ENCODE data around the gene LRP1B. TPM values are rescaled to one million over a fixed set of nuclear protein-coding genes. Genes with fewer than 3 reads are reported as not detected.

LRP1B gene
- total and polyA plus RNA-seq, 7 experiments from 2014 or later: 0.10 TPM; not detected in 6

GRCh38 chr2:141020346-141020745 lies 1110.5 kb downstream of the LRP1B start:
- Mint-ChIP-seq H3K36me3 (no peaks in the 10 kb centered on the region), H3K4me1 (no peaks in the 10 kb centered on the region), H3K27me3 (no peaks in the 10 kb centered on the region), H3K27ac (no peak overlapping the region), H3K9me3 (peaks cover 0 to 12% (median 3%) of the 10 kb centered on the region in 11 donors), H3K4me3 (no peak overlapping the region)
- no peaks in the 10 kb centered on the region for H3K9me3 ChIP-seq (ENCODE audit: control insufficient read depth in 2 of 3, low read length in 3 of 3)
- H3K4me3 ChIP-seq (ENCODE audit: low read length): no peak overlapping the region
- no peaks in the 10 kb centered on the region for H3K27me3 ChIP-seq (ENCODE audit: control insufficient read depth in 2 of 2, insufficient read depth in 2 of 2, low read length in 2 of 2)
- ATAC-seq (no peak), DNase-seq (no peak)
- ChIA-PET CTCF (no interaction called here), POLR2A (no interaction called here)
- H3K4me1 ChIP-seq (ENCODE audit: control insufficient read depth in 2 of 2, insufficient read depth in 2 of 2, low read length in 2 of 2): no peaks in the 10 kb centered on the region
- H3K36me3 ChIP-seq (ENCODE audit: control insufficient read depth in 2 of 3, insufficient read depth in 3 of 3, low read length in 3 of 3): no peaks in the 10 kb centered on the region
- H3K27ac ChIP-seq (ENCODE audit: low read depth, low read length): no peak overlapping the region
- intact Hi-C loops (cut with micrococcal nuclease): no loop called here

GRCh38 chr2:141015341-141016047 lies 1115.3 kb downstream of the LRP1B start:
- Mint-ChIP-seq H3K4me1 (no peaks in the 10 kb centered on the region), H3K27ac (no peak overlapping the region), H3K36me3 (no peaks in the 10 kb centered on the region), H3K9me3 (peaks cover 0 to 11% (median 2%) of the 10 kb centered on the region in 11 donors), H3K4me3 (no peak overlapping the region), H3K27me3 (no peaks in the 10 kb centered on the region)
- no peak for ATAC-seq
- no peaks in the 10 kb centered on the region for H3K9me3 ChIP-seq (ENCODE audit: control insufficient read depth in 2 of 3, low read length in 3 of 3)
- no peaks in the 10 kb centered on the region for H3K36me3 ChIP-seq (ENCODE audit: control insufficient read depth in 2 of 3, insufficient read depth in 3 of 3, low read length in 3 of 3)
- H3K4me3 ChIP-seq (ENCODE audit: low read length): no peak overlapping the region
- DNase-seq: no peak
- intact Hi-C loops (cut with micrococcal nuclease): no loop called here
- no peaks in the 10 kb centered on the region for H3K4me1 ChIP-seq (ENCODE audit: control insufficient read depth in 2 of 2, insufficient read depth in 2 of 2, low read length in 2 of 2)
- ChIA-PET CTCF (no interaction called here), POLR2A (no interaction called here)
- no peak overlapping the region for H3K27ac ChIP-seq (ENCODE audit: low read depth, low read length)
- no peaks in the 10 kb centered on the region for H3K27me3 ChIP-seq (ENCODE audit: control insufficient read depth in 2 of 2, insufficient read depth in 2 of 2, low read length in 2 of 2)

DNA sequence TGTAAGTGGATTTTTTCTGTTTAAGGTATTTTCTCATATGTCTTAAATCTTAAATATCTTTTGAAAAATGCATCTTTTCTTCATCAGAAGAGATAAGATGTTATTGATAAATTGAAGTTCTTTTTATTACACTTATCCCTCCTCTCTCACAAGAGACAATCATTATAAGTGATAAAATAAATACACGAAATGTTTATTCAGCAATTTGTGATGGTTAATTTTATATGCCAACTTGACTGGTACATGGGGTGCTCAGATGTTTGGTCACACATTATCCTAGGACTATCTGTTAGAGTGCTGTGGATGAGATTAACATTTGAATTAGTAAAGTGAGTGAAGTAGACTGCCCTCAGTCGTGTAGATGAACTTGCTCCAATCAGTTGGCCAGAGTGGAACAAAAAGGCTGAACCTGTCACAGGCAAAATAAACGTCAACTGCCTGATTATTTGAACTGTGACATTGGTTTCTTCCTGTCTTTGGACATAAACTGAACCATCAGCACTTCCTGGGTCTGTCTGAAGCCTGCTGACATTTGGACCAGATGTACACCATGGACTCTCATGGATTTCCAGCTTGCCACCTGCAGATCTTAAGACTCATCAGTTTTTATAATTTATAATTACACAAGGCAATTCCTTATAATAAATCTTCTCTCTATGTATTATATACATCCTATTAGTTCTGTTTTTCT lies 1126.7 kb downstream of the LRP1B start:
- H3K27ac Mint-ChIP-seq: no peak overlapping the region
- H3K36me3 ChIP-seq (ENCODE audit: control insufficient read depth in 2 of 3, insufficient read depth in 3 of 3, low read length in 3 of 3): no peaks in the 10 kb centered on the region
- no peaks in the 10 kb centered on the region for H3K27me3 Mint-ChIP-seq
- no peak for DNase-seq
- no peak overlapping the region for H3K4me3 Mint-ChIP-seq
- H3K27me3 ChIP-seq (ENCODE audit: control insufficient read depth in 2 of 2, insufficient read depth in 2 of 2, low read length in 2 of 2): no peaks in the 10 kb centered on the region
- ATAC-seq: no peak
- H3K9me3 Mint-ChIP-seq: peaks cover 0 to 27% (median 4%) of the 10 kb centered on the region in 11 donors
- H3K4me3 ChIP-seq (ENCODE audit: low read length): no peak overlapping the region
- no peaks in the 10 kb centered on the region for H3K4me1 ChIP-seq (ENCODE audit: control insufficient read depth in 2 of 2, insufficient read depth in 2 of 2, low read length in 2 of 2)
- H3K27ac ChIP-seq (ENCODE audit: low read depth, low read length): no peak overlapping the region
- H3K4me1 Mint-ChIP-seq: no peaks in the 10 kb centered on the region
- POLR2A ChIA-PET: no interaction called here
- CTCF ChIA-PET: no interaction called here
- H3K36me3 Mint-ChIP-seq: no peaks in the 10 kb centered on the region
- intact Hi-C loops (cut with micrococcal nuclease): no loop called here
- H3K9me3 ChIP-seq (ENCODE audit: control insufficient read depth in 2 of 3, low read length in 3 of 3): peaks cover 0 to 4% (median 0%) of the 10 kb centered on the region in 3 experiments

- H3K27ac Mint-ChIP-seq: no peak overlapping the region
- intact Hi-C loops (cut with micrococcal nuclease): no loop called here
- DNase-seq: no peak
- Histone ChIP-seq H3K9me3 (ENCODE audit: control insufficient read depth in 2 of 3, low read length in 3 of 3) (peaks cover 0 to 4% (median 0%) of the 10 kb centered on the region in 3 experiments), H3K36me3 (ENCODE audit: control insufficient read depth in 2 of 3, insufficient read depth in 3 of 3, low read length in 3 of 3) (no peaks in the 10 kb centered on the region), H3K27me3 (ENCODE audit: control insufficient read depth in 2 of 2, insufficient read depth in 2 of 2, low read length in 2 of 2) (no peaks in the 10 kb centered on the region), H3K27ac (ENCODE audit: low read depth, low read length) (no peak overlapping the region), H3K4me1 (ENCODE audit: control insufficient read depth in 2 of 2, insufficient read depth in 2 of 2, low read length in 2 of 2) (no peaks in the 10 kb centered on the region), H3K4me3 (ENCODE audit: low read length) (no peak overlapping the region)
- POLR2A ChIA-PET: no interaction called here
- no peaks in the 10 kb centered on the region for H3K36me3 Mint-ChIP-seq
- CTCF ChIA-PET: no interaction called here
- H3K4me1 Mint-ChIP-seq: no peaks in the 10 kb centered on the region
- no peak overlapping the region for H3K4me3 Mint-ChIP-seq
- ATAC-seq: no peak
- H3K9me3 Mint-ChIP-seq: peaks cover 0 to 27% (median 4%) of the 10 kb centered on the region in 11 donors
- no peaks in the 10 kb centered on the region for H3K27me3 Mint-ChIP-seq
Observed at GRCh38 chr2:141001750-141002149, 1129.1 kb downstream of the LRP1B start.

DNA sequence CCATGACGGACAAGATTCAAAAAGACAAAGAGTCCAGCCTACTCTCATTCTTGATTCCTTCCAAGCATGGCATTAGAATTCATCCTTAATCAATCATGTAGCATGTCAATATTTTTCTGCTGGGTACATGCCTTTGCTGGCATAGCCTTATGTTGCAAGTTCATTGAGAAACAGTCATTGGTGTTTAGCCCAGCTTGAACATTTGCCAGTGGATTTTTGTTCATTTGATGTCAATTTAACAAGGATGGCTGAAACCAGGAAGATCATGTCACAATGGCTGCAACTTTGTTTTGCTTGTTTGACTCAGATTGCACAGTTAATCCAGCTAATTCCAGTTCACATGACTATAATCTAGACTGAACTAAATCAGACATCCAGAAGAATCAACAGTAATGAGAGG lies 1132.2 kb downstream of the LRP1B start:
- Histone ChIP-seq H3K27me3 (ENCODE audit: control insufficient read depth in 2 of 2, insufficient read depth in 2 of 2, low read length in 2 of 2) (no peaks in the 10 kb centered on the region), H3K36me3 (ENCODE audit: control insufficient read depth in 2 of 3, insufficient read depth in 3 of 3, low read length in 3 of 3) (no peaks in the 10 kb centered on the region), H3K27ac (ENCODE audit: low read depth, low read length) (no peak overlapping the region), H3K4me3 (ENCODE audit: low read length) (no peak overlapping the region), H3K4me1 (ENCODE audit: control insufficient read depth in 2 of 2, insufficient read depth in 2 of 2, low read length in 2 of 2) (no peaks in the 10 kb centered on the region), H3K9me3 (ENCODE audit: control insufficient read depth in 2 of 3, low read length in 3 of 3) (peaks cover 0 to 4% (median 0%) of the 10 kb centered on the region in 3 experiments)
- intact Hi-C loops (cut with micrococcal nuclease): no loop called here
- ATAC-seq (no peak), DNase-seq (no peak)
- Mint-ChIP-seq H3K9me3 (peaks cover 0 to 8% (median 3%) of the 10 kb centered on the region in 11 donors), H3K36me3 (no peaks in the 10 kb centered on the region), H3K27ac (no peak overlapping the region), H3K4me1 (no peaks in the 10 kb centered on the region), H3K4me3 (no peak overlapping the region), H3K27me3 (no peaks in the 10 kb centered on the region)
- CTCF ChIA-PET: no interaction called here
- POLR2A ChIA-PET: no interaction called here

- Histone ChIP-seq H3K27me3 (ENCODE audit: control insufficient read depth in 2 of 2, insufficient read depth in 2 of 2, low read length in 2 of 2) (no peaks in the 10 kb centered on the region), H3K9me3 (ENCODE audit: control insufficient read depth in 2 of 3, low read length in 3 of 3) (peaks cover 0 to 4% (median 0%) of the 10 kb centered on the region in 3 experiments), H3K4me3 (ENCODE audit: low read length) (no peak overlapping the region), H3K4me1 (ENCODE audit: control insufficient read depth in 2 of 2, insufficient read depth in 2 of 2, low read length in 2 of 2) (no peaks in the 10 kb centered on the region), H3K36me3 (ENCODE audit: control insufficient read depth in 2 of 3, insufficient read depth in 3 of 3, low read length in 3 of 3) (no peaks in the 10 kb centered on the region), H3K27ac (ENCODE audit: low read depth, low read length) (no peak overlapping the region)
- H3K27ac Mint-ChIP-seq: no peak overlapping the region
- ATAC-seq: no peak
- CTCF ChIA-PET: no interaction called here
- peaks cover 0 to 7% (median 3%) of the 10 kb centered on the region in 11 donors for H3K9me3 Mint-ChIP-seq
- H3K4me1 Mint-ChIP-seq: no peaks in the 10 kb centered on the region
- no peak for DNase-seq
- H3K4me3 Mint-ChIP-seq: no peak overlapping the region
- H3K36me3 Mint-ChIP-seq: no peaks in the 10 kb centered on the region
- POLR2A ChIA-PET: no interaction called here
- intact Hi-C loops (cut with micrococcal nuclease): no loop called here
- no peaks in the 10 kb centered on the region for H3K27me3 Mint-ChIP-seq
Observed at GRCh38 chr2:140998017-140998416, 1132.8 kb downstream of the LRP1B start.

DNA sequence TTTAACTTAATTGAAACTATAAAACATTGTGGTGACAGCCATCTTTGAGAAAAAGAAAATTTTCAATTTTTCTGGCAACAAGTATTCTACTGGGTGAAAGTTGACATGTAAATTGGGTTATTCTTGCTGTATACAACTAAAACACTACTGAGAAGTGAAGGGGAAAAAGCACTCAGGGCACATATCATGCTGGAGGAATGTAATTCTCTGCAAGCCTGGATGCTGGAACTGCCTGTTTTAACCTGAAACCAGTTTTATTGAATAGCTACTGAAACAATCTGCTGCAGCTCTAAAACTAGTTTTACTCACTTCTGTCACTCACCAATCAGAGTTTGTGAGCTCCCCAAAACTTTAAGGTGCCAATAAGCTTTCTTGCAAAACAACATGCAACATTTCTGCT lies 1136.0 kb downstream of the LRP1B start:
- POLR2A ChIA-PET: no interaction called here
- Mint-ChIP-seq H3K9me3 (peaks cover 0 to 15% (median 3%) of the 10 kb centered on the region in 11 donors), H3K27ac (no peak overlapping the region), H3K4me1 (no peaks in the 10 kb centered on the region), H3K4me3 (no peak overlapping the region), H3K27me3 (no peaks in the 10 kb centered on the region), H3K36me3 (no peaks in the 10 kb centered on the region)
- ATAC-seq (no peak), DNase-seq (no peak)
- no peak overlapping the region for H3K27ac ChIP-seq (ENCODE audit: low read depth, low read length)
- CTCF ChIA-PET: no interaction called here
- no peak overlapping the region for H3K4me3 ChIP-seq (ENCODE audit: low read length)
- no peaks in the 10 kb centered on the region for H3K36me3 ChIP-seq (ENCODE audit: control insufficient read depth in 2 of 3, insufficient read depth in 3 of 3, low read length in 3 of 3)
- H3K4me1 ChIP-seq (ENCODE audit: control insufficient read depth in 2 of 2, insufficient read depth in 2 of 2, low read length in 2 of 2): no peaks in the 10 kb centered on the region
- H3K9me3 ChIP-seq (ENCODE audit: control insufficient read depth in 2 of 3, low read length in 3 of 3): no peaks in the 10 kb centered on the region
- H3K27me3 ChIP-seq (ENCODE audit: control insufficient read depth in 2 of 2, insufficient read depth in 2 of 2, low read length in 2 of 2): no peaks in the 10 kb centered on the region
- intact Hi-C loops (cut with micrococcal nuclease): no loop called here

Data from naive thymus-derived CD4-positive, alpha-beta T cell (primary cell).